ENCODE data around the gene SBNO2. TPM values are rescaled to one million over a fixed set of nuclear protein-coding genes. Genes with fewer than 3 reads are reported as not detected.

Gene SBNO2
- total RNA-seq, 1 donor from 2014 or later = 125 TPM

DNA sequence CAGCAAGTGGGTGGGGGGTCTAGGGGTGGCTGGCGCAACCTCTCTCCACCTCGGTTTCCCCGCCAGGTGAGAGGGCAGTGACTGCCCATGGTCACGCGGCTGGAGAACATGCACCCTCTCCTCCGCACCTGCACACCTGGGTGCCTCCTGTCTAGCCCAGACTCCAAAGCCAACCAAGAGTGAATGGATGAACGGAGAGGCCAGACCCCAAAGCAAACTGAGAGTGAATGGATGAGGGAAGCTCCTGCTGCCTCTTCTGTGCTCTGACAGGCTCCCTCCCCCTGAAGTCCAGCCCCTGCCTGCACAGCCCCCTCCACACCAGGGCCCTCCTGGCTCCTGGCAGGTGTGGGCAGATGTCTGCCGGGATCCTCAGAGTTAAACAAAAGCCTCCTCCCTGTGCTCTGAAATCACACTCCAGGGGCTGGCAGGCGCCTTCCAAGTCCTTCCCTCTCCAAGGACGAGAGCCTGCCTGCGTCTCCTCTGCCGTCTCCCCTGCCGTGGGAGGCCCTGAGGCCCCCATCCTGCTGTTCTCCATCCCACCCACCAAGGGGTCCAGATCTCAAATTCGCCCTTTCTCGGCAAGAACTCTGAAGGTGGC, 2.2 kb downstream of the SBNO2 start:
- no peak for DNase-seq
- peak overlapping the region; percentile 87 for H3K4me3 ChIP-seq
- intact Hi-C loops (cut with DNase I) = loop anchor here (10.0 kb wide), 1 partner anchor 47 kb away; no protein-coding TSS in a partner anchor
- TF ChIP-seq, protein P1, sequence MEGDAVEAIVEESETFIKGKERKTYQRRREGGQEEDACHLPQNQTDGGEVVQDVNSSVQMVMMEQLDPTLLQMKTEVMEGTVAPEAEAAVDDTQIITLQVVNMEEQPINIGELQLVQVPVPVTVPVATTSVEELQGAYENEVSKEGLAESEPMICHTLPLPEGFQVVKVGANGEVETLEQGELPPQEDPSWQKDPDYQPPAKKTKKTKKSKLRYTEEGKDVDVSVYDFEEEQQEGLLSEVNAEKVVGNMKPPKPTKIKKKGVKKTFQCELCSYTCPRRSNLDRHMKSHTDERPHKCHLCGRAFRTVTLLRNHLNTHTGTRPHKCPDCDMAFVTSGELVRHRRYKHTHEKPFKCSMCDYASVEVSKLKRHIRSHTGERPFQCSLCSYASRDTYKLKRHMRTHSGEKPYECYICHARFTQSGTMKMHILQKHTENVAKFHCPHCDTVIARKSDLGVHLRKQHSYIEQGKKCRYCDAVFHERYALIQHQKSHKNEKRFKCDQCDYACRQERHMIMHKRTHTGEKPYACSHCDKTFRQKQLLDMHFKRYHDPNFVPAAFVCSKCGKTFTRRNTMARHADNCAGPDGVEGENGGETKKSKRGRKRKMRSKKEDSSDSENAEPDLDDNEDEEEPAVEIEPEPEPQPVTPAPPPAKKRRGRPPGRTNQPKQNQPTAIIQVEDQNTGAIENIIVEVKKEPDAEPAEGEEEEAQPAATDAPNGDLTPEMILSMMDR (IDR thresholded peaks at IDR 0.05) = no peak
- H3K4me1 ChIP-seq = peaks cover 52% of the 10 kb centered on the region
- H3K27ac ChIP-seq = peak overlapping the region; percentile 95
- H3K27me3 ChIP-seq = no peaks in the 10 kb centered on the region
- peaks cover 5% of the 10 kb centered on the region for H3K36me3 ChIP-seq
- peak; percentile 1 for ATAC-seq
- no peaks in the 10 kb centered on the region for H3K9me3 ChIP-seq

DNA sequence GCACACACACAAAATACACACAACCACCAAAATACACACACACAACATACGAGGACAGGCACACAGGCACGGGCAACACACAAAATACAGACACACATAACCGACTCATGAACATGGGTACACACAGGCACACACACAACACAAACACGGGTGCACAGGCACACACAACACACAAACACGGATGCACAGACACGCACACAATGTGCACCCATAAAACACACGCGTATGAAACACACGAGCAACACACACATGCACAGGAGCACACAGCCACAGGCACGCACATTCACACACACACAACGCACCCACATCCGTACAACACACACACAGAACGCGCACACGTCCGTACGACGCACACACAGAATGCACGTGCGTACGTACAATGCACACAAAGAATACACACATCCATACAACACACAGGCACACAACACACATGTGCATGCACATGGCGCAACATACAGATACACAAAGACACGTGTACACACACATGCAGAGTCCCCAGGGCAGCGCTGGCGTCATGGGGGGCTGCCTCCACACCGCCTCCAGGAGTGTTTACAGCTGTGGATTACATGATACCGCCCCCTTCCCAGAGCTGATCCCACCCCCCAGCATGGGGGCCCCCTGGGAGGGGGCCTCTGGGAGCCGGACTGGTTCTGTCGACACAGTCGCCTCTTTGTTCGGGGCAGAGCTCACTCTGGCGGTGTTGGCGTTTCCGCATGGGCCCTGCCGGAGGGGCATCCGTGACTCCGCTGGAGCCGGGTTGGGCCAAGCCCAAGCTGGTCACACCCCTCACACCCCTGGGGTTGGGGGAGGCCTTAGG, 2.9 kb downstream of the SBNO2 start:
- TF ChIP-seq, protein P1 (IDR thresholded peaks at IDR 0.05) = no peak
- DNase-seq = peak; percentile 71
- no peaks in the 10 kb centered on the region for H3K9me3 ChIP-seq
- H3K36me3 ChIP-seq = peaks cover 8% of the 10 kb centered on the region
- H3K27me3 ChIP-seq = no peaks in the 10 kb centered on the region
- peak overlapping the region; percentile 95 for H3K27ac ChIP-seq
- H3K4me3 ChIP-seq = peak overlapping the region; percentile 87
- peaks cover 50% of the 10 kb centered on the region for H3K4me1 ChIP-seq
- ATAC-seq = no peak
- intact Hi-C loops (cut with DNase I) = loop anchor here (10.0 kb wide), 1 partner anchor 46 kb away; no protein-coding TSS in a partner anchor

DNA sequence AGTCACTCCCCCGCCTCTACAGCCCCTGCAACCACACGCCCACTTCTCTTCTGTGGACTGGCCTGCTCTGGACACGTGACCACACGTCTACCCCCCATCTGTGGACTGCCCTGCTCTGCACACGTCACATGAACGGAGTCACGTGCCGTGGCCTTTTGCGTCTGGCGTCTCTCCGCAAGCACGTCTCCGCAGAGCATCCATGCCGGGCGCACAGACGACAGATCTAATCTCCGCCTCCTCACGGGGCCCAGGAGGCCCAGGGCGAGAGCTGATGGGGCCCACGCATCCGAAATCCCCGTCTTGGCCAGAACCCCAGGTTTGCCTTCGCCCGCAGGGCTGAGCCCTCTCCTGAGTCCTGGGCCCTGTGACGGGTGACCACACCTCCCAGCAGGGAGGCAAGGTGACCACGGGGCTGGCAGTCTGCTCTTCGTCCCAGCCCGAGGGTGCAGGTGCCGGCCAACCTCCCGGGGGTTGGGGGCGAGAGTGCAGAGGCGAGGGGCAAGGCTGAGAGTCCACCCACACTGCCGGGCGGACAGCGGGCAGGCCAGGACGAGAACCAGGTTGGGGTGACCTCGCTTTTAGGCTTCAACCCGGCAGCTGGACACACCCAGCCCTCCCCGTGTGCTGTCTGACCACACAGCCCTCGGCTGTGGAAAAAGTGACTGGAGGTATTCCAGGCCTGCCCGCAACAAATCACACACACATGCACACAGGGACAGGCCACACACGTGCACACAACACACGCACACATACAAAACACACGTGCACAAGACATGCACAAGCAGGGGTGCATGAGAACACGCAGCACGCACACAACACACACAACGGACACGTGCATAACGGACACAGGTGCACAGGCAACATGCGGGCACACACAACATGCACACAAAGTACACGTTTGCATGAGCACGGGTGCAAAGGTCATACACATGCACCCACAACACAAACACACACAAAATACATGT, 3.9 kb downstream of the SBNO2 start:
- H3K36me3 ChIP-seq = peaks cover 8% of the 10 kb centered on the region
- peaks cover 51% of the 10 kb centered on the region for H3K4me1 ChIP-seq
- no peaks in the 10 kb centered on the region for H3K9me3 ChIP-seq
- H3K4me3 ChIP-seq = no peak overlapping the region
- ATAC-seq = no peak
- intact Hi-C loops (cut with DNase I) = loop anchor here (10.0 kb wide), 1 partner anchor 45 kb away; no protein-coding TSS in a partner anchor
- TF ChIP-seq, protein P1 (IDR thresholded peaks at IDR 0.05) = no peak
- H3K27me3 ChIP-seq = no peaks in the 10 kb centered on the region
- DNase-seq = peak; percentile 69
- no peak overlapping the region for H3K27ac ChIP-seq

DNA sequence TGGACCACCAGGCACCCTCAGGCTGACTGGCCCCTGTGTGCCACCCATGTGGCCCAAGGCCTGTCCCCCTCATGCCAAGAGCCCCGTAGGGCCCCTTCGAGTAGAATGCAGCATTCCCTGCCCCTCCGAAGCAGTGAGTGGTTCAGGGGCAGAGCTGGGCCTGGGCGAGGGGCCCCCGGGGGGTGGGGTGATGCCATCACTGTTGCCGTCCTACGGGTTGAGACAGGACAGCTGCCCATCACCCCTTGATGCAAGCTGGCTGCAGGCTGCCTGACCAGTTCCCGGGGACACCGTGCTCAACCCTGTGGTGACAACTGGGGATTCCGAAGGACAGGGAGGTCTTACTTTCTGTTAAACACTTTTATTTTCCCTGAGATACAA, 4.7 kb downstream of the SBNO2 start:
- intact Hi-C loops (cut with DNase I) = no loop called here

More for the DNA sequence above, 4.7 kb downstream of the SBNO2 start:
- ATAC-seq = no peak
- H3K4me3 ChIP-seq = no peak overlapping the region
- DNase-seq = peak; percentile 63
- no peaks in the 10 kb centered on the region for H3K27me3 ChIP-seq
- peak overlapping the region; percentile 78 for H3K27ac ChIP-seq
- peaks cover 8% of the 10 kb centered on the region for H3K36me3 ChIP-seq
- H3K9me3 ChIP-seq = no peaks in the 10 kb centered on the region
- peaks cover 55% of the 10 kb centered on the region for H3K4me1 ChIP-seq
- TF ChIP-seq, protein P1 (IDR thresholded peaks at IDR 0.05) = no peak
